Osteocyte (in vitro differentiated cells): ENCODE measurements around the gene MAP4K3. TPM values are rescaled to one million over a fixed set of nuclear protein-coding genes. Genes with fewer than 3 reads are reported as not detected.
A peak's percentile ranks its signal among the peaks of the same experiment; 100 is the strongest.

Experiments used
- DNase-seq: peaks from one replicate; pipeline ENCODE4 v3.0.0; 2021; ENCODE audit warnings: mixed read lengths; ENCODE audit not compliant: unreplicated experiment; ENCODE audit errors: extremely low spot score
- H3K27ac Mint-ChIP-seq: one replicate; pipeline ENCODE4 v1.8.0; 2021; ENCODE audit warnings: mild to moderate bottlenecking, mixed read lengths; ENCODE audit not compliant: unreplicated experiment
- H3K27me3 Mint-ChIP-seq: one replicate; pipeline ENCODE4 v1.8.0; 2021; ENCODE audit warnings: mixed read lengths; ENCODE audit not compliant: unreplicated experiment
- H3K36me3 Mint-ChIP-seq: one replicate; pipeline ENCODE4 v1.8.0; 2021; ENCODE audit warnings: mixed read lengths; ENCODE audit not compliant: unreplicated experiment
- H3K4me1 Mint-ChIP-seq: one replicate; pipeline ENCODE4 v1.8.0; 2021; ENCODE audit warnings: mixed read lengths; ENCODE audit not compliant: unreplicated experiment
- H3K4me3 Mint-ChIP-seq: one replicate; pipeline ENCODE4 v1.8.0; 2021; ENCODE audit warnings: mild to moderate bottlenecking, moderate library complexity, mixed read lengths; ENCODE audit not compliant: unreplicated experiment
- H3K9me3 Mint-ChIP-seq: one replicate; pipeline ENCODE4 v1.8.0; 2021; ENCODE audit warnings: mixed read lengths; ENCODE audit not compliant: unreplicated experiment
- total RNA-seq: library from RNA; stranded (reverse); gene quantifications from 2 replicates; pipeline ENCODE4 v1.2.1, GENCODE V29; 2021
- TF ChIP-seq, protein P1 (sequence below): fragments of 200-600 bp; sonication (generic); IDR thresholded peaks from 2 replicates; pipeline ENCODE4 v1.5.0; 2021; ENCODE audit warnings: antibody characterized with exemption, mild to moderate bottlenecking, moderate library complexity

Gene MAP4K3
- total RNA-seq, 1 donor from 2014 or later = 35.0 TPM

DNA sequence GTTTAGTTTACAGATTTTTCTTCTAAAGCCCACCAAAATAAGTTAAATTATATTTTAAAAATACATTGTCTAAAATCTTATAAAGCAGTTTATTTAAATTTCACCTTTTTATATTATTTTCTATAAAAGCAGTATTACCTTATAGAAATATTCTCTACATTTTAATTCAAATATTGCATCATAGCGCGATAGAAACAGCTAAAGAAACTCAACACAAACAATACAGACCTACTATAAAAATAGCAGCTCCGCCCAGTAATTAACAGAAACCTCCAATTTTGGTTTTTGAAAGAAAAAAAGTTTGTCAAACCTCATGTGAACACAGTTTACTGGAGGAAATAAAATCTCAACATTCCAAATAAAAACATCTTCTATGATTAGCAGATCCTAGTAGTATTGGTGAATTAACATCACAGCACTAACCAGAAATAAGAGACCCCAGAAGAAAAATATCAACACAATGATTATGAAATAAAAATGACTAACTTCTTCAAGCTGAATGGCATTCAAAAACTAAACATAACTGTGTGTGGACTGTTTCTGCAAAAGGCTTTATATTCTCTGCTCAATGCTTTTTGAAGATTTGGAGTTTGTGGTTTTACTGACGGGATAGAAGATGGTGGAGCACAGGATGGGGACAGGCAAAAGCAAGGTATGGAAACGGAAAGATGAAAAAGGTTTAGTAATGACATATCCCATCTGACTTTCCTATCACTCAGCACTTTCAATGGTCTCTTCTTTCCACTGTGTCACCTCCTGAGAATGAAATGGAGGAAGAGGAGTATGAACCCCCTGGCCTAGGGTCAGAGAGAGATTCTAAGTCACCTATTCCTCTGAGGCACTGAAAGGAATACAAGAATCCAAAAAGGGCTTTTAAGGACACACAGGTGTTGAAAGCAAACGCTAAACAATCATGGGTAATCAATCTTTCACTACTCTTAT is 17.5 kb downstream of the MAP4K3 start:
- Mint-ChIP-seq H3K27ac (peak overlapping the region; percentile 61), H3K4me1 (peaks cover 41% of the 10 kb centered on the region), H3K27me3 (no peaks in the 10 kb centered on the region), H3K4me3 (no peak overlapping the region), H3K9me3 (no peaks in the 10 kb centered on the region), H3K36me3 (peaks cover 2% of the 10 kb centered on the region)
- DNase-seq = no peak
- TF ChIP-seq, protein P1, sequence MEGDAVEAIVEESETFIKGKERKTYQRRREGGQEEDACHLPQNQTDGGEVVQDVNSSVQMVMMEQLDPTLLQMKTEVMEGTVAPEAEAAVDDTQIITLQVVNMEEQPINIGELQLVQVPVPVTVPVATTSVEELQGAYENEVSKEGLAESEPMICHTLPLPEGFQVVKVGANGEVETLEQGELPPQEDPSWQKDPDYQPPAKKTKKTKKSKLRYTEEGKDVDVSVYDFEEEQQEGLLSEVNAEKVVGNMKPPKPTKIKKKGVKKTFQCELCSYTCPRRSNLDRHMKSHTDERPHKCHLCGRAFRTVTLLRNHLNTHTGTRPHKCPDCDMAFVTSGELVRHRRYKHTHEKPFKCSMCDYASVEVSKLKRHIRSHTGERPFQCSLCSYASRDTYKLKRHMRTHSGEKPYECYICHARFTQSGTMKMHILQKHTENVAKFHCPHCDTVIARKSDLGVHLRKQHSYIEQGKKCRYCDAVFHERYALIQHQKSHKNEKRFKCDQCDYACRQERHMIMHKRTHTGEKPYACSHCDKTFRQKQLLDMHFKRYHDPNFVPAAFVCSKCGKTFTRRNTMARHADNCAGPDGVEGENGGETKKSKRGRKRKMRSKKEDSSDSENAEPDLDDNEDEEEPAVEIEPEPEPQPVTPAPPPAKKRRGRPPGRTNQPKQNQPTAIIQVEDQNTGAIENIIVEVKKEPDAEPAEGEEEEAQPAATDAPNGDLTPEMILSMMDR = no peak

DNA sequence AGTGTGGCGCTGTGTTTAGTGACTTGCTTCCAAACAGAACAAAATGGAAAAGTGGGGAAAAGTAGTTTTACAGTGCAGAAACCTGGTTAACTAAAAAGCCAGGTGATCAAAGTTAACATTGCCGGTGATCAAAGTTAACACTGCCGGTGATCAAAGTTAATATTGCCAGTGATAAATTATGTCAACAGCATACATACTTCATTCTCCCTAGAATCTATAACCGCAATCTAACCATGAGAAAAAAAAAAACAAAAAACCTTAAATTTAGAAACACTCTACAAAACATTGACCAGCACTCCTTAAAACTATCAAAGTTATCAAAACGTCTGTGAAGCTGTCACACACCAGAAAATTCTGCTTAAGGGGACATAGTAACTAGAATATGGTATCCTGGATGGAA is 18.6 kb downstream of the MAP4K3 start:
- Mint-ChIP-seq H3K9me3 (no peaks in the 10 kb centered on the region), H3K27ac (peak overlapping the region; percentile 60)
- DNase-seq = no peak

DNA sequence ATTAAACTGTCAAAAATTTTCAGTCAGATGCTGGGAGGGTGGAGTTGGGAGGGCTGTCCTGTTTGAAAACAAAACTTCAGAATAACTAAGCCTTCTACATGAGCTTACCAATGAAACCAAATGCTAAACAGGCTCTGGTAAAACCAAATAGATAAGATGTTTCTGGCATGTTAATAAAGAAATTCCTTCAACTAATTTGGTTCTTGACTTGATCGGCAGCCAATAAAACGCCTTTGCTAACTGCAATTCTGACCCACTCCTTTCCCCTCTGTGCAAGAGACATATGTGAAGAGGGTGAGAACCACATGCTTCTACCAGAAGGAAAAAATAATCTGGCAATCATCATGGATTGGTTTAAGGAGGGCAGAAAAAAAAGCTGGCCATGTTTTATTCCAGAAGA is 20.9 kb downstream of the MAP4K3 start:
- Mint-ChIP-seq H3K27me3 (no peaks in the 10 kb centered on the region), H3K9me3 (no peaks in the 10 kb centered on the region), H3K4me1 (peaks cover 62% of the 10 kb centered on the region), H3K36me3 (peaks cover 2% of the 10 kb centered on the region), H3K27ac (no peak overlapping the region), H3K4me3 (no peak overlapping the region)
- TF ChIP-seq, protein P1 = no peak
- no peak for DNase-seq

More for the DNA sequence above, 18.6 kb downstream of the MAP4K3 start:
- Mint-ChIP-seq H3K27me3 (no peaks in the 10 kb centered on the region), H3K4me3 (no peak overlapping the region), H3K36me3 (peaks cover 2% of the 10 kb centered on the region), H3K4me1 (peaks cover 41% of the 10 kb centered on the region)
- TF ChIP-seq, protein P1 = no peak

DNA sequence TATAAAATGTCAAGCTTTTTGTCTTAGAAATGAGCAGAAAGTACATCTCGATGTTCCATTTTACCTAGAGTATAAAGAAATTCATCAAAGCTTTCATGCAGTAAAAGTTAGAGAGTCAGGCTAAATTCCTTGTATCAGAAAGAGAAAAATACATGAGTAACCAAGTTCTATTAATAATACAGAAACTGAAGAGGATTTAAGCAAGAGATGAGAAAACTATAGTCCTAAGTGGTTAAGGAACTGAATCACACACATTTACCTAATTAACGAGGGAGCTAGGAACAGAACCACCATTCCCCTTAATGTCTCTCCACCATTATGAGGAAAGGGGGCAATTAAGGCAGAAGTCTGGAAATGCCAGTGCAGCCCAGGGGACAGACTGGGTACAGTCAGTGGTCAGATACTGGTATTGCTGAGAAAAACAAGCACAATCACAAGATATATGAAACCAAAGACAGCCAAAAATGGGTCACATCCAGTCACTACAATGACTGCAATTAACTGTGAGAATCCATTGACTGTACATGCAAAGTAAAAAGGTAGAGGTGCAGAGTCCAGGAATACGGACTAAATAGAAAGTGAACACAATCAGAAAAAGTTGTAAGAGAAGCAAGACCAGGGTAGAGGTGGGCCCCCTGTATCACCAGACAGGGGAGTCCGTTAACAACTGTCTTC is 23.9 kb downstream of the MAP4K3 start:
- H3K27ac Mint-ChIP-seq = peak overlapping the region; percentile 29
- H3K36me3 Mint-ChIP-seq = no peaks in the 10 kb centered on the region
- no peaks in the 10 kb centered on the region for H3K9me3 Mint-ChIP-seq
- H3K27me3 Mint-ChIP-seq = no peaks in the 10 kb centered on the region
- peaks cover 68% of the 10 kb centered on the region for H3K4me1 Mint-ChIP-seq
- H3K4me3 Mint-ChIP-seq = no peak overlapping the region
- no peak for DNase-seq
- TF ChIP-seq, protein P1 = no peak
